ENCODE results near the gene ZNF33B.
"Not testable (repeated sequence)": the region's sequence is repeated elsewhere in the genome, so short reads cannot be mapped to it uniquely, and the experiment has no call there.

The ZNF33B gene

DNA sequence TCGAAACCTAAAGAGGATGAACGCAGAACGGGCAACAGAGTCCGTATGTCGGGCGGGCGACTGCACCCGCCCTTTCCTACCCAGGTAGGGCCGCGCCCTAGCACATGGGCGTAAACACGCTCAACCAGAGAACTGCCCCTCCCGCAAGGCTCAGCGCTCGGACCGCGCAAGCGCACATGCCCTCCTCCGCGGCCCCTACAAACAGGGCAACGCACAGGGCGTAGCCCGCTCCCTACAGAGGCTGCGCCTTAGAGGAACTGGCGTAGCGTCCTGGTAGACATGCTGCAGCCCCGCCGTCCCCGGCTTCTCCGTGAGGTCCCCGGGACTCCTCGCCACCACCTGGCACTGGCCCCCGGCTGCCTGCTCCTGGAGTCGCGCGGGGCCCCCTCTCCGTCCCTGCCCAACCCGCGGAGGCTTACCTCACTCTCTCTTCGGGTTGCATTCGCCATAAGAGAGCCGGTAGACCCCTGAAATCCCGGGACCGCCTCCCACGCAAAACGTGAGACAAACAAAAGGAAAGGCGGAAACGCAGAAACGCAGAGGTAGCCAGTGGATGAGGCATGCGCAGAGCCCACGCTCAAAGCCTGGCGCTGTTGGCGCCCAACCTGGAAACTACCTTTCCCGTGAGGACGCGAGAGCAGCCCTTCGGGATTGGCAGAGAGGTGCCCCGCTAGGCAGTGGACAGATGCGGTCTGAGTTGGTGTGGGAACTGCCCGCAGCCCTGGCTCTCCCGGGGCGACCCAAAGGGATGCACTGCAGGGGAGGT, at the start of gene ZNF33B:
Gene ZNF33B, minus strand, starts transcription at position 516 of the 766 bp plus-strand sequence. CDS start 1,642 bp downstream, outside the sequence.
- peak; percentile 76 for DNase-seq (ENCODE audit: low read depth)
- TF ChIP-seq, protein P1, sequence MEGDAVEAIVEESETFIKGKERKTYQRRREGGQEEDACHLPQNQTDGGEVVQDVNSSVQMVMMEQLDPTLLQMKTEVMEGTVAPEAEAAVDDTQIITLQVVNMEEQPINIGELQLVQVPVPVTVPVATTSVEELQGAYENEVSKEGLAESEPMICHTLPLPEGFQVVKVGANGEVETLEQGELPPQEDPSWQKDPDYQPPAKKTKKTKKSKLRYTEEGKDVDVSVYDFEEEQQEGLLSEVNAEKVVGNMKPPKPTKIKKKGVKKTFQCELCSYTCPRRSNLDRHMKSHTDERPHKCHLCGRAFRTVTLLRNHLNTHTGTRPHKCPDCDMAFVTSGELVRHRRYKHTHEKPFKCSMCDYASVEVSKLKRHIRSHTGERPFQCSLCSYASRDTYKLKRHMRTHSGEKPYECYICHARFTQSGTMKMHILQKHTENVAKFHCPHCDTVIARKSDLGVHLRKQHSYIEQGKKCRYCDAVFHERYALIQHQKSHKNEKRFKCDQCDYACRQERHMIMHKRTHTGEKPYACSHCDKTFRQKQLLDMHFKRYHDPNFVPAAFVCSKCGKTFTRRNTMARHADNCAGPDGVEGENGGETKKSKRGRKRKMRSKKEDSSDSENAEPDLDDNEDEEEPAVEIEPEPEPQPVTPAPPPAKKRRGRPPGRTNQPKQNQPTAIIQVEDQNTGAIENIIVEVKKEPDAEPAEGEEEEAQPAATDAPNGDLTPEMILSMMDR (conservative IDR thresholded peaks at IDR 0.05; ENCODE audit: low read depth, low read length), result no peak
- H3K4me3 ChIP-seq (ENCODE audit: low read length), result peak within 1 kb of the TSS; percentile 75

DNA sequence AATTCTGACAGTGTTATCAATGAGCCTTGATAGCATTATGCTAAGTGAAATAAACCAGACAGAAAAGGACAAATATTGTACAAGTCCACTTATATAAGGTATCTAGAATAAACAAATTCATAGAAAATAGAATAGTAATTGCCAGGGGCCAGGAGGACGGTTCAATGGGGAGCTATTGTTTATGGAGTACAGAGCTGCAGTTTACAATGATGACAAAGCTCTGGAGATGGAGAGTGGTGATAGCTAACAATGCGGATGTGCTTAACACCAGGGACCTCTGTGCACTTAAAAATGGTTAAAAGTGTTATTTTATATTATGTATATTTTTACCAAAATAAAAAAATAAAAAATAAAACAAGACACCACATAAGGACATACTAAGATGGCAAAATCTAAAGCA, 46.1 kb upstream of the ZNF33B start:
- TF ChIP-seq, protein P1 (conservative IDR thresholded peaks at IDR 0.05; ENCODE audit: low read depth, low read length), result no peak
- DNase-seq (ENCODE audit: low read depth), result no peak
- H3K4me3 ChIP-seq (ENCODE audit: low read length), result no peak overlapping the region

DNA sequence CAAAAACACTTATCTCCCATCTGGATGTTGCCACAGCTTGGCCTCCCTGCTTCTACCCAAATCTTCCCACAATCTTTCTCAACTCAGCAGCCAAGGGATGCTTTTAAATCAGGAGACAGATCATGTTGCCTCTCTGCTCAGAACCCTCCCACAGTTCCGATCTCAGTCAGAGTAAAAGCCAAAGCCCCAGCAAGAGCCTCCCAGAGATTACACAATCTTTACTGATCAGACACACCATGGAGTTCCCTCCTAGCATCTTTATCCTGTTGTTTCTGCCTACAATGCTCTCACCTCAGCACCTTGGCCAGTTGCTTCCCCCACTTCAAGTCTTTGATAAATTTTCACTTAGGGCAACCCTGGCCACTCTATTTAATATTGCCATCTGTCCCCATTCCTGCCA, 41.9 kb upstream of the ZNF33B start:
- TF ChIP-seq, protein P1 (conservative IDR thresholded peaks at IDR 0.05; ENCODE audit: low read depth, low read length), result no peak
- no peak for DNase-seq (ENCODE audit: low read depth)

DNA sequence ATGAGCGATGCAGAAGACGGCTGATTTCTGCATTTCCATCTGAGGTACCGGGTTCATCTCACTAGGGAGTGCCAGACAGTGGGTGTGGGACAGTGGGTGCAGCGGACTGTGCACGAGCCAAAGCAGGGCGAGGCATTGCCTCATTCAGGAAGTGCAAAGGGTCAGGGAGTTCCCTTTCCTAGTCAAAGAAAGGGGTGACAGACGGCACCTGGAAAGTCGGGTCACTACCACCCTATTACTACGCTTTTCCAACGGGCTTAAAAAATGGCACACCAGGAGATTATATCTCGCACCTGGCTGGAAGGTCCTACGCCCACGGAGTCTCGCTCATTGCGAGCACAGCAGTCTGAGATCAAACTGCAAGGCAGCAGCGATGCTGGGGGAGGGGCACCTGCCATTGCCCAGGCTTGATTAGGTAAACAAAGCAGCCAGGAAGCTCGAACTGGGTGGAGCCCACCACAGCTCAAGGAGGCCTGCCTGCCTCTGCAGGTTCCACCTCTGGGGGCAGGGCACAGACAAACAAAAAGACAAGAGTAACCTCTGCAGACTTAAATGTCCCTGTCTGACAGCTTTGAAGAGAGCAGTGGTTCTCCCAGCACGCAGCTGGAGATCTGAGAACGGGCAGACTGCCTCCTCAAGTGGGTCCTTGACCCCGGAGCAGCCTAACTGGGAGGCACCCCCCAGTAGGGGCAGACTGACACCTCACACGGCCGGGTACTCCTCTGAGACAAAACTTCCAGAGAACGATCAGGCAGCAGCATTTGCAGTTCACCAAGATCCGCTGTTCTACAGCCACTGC, 27.0 kb upstream of the ZNF33B start:
- not testable (repeated sequence) for DNase-seq (ENCODE audit: low read depth); H3K4me3 ChIP-seq (ENCODE audit: low read length)

More for the DNA sequence above, 41.9 kb upstream of the ZNF33B start:
- no peak overlapping the region for H3K4me3 ChIP-seq (ENCODE audit: low read length)

DNA sequence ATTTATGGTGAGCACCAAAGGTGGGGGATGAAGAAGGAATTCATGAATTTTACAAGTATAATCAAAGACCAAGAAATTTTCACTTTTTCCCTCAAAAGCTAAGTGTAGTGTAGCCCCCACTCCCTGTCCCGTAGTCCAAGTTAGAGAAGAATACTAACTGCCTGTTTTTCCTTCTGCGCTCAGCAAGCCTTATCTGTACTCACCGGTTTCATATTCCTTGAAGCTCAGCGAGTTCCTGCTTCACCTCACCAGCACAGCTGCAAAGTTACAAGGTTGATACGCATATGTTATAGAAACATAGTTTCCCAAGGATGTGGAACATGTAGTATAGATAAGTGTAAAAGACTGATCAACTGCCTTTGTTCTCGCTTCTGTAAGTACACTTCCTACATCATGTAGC, 16.0 kb upstream of the ZNF33B start:
- TF ChIP-seq, protein P1 (conservative IDR thresholded peaks at IDR 0.05; ENCODE audit: low read depth, low read length), result no peak
- DNase-seq (ENCODE audit: low read depth), result no peak
- no peak overlapping the region for H3K4me3 ChIP-seq (ENCODE audit: low read length)

DNA sequence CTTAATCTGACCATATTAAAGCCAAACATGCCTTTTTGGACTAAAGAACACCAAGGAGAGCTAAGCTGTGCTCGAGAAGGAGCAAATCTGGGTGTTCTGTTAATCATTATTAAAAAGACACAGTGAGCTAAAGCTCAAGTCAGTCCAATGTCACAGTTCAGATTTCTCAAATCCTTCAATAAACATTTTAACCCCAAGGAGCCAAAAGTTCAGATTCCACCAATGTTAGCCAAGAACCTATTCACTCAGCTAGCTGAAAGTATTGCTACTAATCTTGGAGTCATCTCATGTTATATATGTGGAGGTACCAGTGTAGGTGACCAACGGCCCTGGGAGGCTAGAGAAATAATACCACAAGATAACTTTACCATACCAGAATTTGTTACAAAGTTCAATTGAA, 14.5 kb upstream of the ZNF33B start:
- TF ChIP-seq, protein P1 (conservative IDR thresholded peaks at IDR 0.05; ENCODE audit: low read depth, low read length), result no peak
- DNase-seq (ENCODE audit: low read depth), result no peak
- no peak overlapping the region for H3K4me3 ChIP-seq (ENCODE audit: low read length)

DNA sequence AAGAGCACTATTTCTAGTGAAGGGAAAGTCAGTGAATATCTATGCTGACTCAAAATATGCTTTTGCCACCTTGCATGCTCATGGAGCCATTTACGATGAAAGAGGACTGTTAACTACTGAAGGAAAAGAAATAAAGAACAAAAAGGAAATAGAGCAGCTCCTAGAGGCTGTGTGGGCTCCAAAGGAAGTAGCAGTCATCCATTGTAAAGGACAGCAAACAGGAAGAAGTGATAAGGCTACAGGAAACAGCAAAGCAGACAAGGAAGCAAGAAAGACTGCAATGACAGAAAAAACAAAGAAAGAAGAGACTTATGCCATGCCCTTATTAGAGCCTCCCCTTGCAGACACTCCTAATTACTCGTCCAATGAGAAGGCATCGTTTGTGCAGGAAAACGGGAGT, 12.0 kb upstream of the ZNF33B start:
- TF ChIP-seq, protein P1 (conservative IDR thresholded peaks at IDR 0.05; ENCODE audit: low read depth, low read length), result no peak
- no peak for DNase-seq (ENCODE audit: low read depth)

More for the DNA sequence above, 12.0 kb upstream of the ZNF33B start:
- H3K4me3 ChIP-seq (ENCODE audit: low read length), result no peak overlapping the region

Data from retinal pigment epithelial cell (primary cell).